SK-N-SH treated with all-trans-retinoic acid at 6 μM for 48 hours (cell line): ENCODE data around the gene MPZL2.

ENCODE experiments used
- ARNTL ChIP-seq: fragments of 450-650 bp; formaldehyde crosslinking; IDR thresholded peaks from 2 replicates; pipeline ENCODE4 v1.5.0; 2020; ENCODE audit warnings: low read depth, mild to moderate bottlenecking, moderate library complexity, borderline replicate concordance
- OSR1 ChIP-seq: fragments of 250-450 bp; sonication (Bioruptor Pico); IDR thresholded peaks from 2 replicates; pipeline ENCODE4 v1.8.0; 2022; ENCODE audit warnings: moderate library complexity, mild to moderate bottlenecking, inconsistent platforms
- SNAI2 ChIP-seq: fragments of 250-450 bp; sonication (Bioruptor Pico); IDR thresholded peaks from 2 replicates; pipeline ENCODE4 v1.5.0; 2020; ENCODE audit warnings: mild to moderate bottlenecking, moderate library complexity
- ZFP3 ChIP-seq: fragments of 250-450 bp; sonication (Bioruptor Pico); IDR thresholded peaks from 2 replicates; pipeline ENCODE4 v1.5.0; 2020; ENCODE audit warnings: mild to moderate bottlenecking, moderate library complexity
- ZFP30 ChIP-seq: fragments of 450-650 bp; formaldehyde crosslinking; IDR thresholded peaks from 2 replicates; pipeline ENCODE4 v1.5.0; 2022; ENCODE audit warnings: mild to moderate bottlenecking, moderate library complexity
- ZNF70 ChIP-seq: fragments of 450-650 bp; formaldehyde crosslinking; IDR thresholded peaks from 2 replicates; pipeline ENCODE4 v1.5.0; 2020; ENCODE audit warnings: mild to moderate bottlenecking, moderate library complexity
- ZNF8 ChIP-seq: fragments of 450-650 bp; formaldehyde crosslinking; IDR thresholded peaks from 2 replicates; pipeline ENCODE4 v1.5.0; 2020; ENCODE audit warnings: mild to moderate bottlenecking, moderate library complexity
- TF ChIP-seq, protein P1 (sequence below): fragments of 250-450 bp; sonication (Bioruptor Pico); IDR thresholded peaks from 2 replicates; pipeline ENCODE4 v1.5.0; 2020; ENCODE audit warnings: mild to moderate bottlenecking, moderate library complexity
- TF ChIP-seq, protein P2 (sequence below): fragments of 250-450 bp; sonication (Bioruptor Pico); IDR thresholded peaks from 2 replicates; pipeline ENCODE4 v1.8.0; 2020; ENCODE audit warnings: mild to moderate bottlenecking, moderate library complexity, borderline replicate concordance

DNA sequence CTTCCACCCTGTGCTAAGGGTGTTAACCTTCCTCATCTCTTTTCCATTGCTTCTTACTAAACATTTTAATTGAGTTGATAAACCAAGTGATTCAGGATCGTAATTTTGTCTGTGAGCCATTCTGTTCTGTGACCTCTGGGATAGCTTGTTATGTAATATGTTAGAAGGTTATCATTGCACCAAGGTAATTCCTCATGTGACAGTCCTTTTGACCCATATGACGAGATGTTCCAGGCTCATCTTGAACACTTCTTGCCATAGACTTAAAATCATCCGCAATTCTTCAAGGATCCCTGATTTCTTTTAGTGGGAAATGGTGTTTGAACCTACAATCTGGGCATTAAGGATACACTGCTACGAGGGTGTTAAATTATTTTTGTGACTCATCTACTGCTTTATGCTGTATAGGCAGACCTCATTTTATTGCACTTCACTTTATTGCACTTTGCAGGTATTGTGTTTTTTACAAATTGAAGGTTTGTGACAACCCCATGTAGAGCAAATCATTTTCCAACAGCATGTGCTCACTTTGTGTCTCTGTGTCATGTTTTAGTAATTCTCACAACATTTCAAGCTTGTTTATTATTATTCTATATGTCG lies 19.0 kb upstream of the MPZL2 start:
- TF ChIP-seq ZFP3 (CRISPR knock-in tag) (no peak), ZNF8 (CRISPR knock-in tag) (no peak), SNAI2 (CRISPR knock-in tag) (no peak), ZNF70 (CRISPR knock-in tag) (no peak), ZFP30 (CRISPR knock-in tag) (no peak), ARNTL (CRISPR knock-in tag) (no peak), OSR1 (CRISPR knock-in tag) (no peak)
- TF ChIP-seq, protein P1, sequence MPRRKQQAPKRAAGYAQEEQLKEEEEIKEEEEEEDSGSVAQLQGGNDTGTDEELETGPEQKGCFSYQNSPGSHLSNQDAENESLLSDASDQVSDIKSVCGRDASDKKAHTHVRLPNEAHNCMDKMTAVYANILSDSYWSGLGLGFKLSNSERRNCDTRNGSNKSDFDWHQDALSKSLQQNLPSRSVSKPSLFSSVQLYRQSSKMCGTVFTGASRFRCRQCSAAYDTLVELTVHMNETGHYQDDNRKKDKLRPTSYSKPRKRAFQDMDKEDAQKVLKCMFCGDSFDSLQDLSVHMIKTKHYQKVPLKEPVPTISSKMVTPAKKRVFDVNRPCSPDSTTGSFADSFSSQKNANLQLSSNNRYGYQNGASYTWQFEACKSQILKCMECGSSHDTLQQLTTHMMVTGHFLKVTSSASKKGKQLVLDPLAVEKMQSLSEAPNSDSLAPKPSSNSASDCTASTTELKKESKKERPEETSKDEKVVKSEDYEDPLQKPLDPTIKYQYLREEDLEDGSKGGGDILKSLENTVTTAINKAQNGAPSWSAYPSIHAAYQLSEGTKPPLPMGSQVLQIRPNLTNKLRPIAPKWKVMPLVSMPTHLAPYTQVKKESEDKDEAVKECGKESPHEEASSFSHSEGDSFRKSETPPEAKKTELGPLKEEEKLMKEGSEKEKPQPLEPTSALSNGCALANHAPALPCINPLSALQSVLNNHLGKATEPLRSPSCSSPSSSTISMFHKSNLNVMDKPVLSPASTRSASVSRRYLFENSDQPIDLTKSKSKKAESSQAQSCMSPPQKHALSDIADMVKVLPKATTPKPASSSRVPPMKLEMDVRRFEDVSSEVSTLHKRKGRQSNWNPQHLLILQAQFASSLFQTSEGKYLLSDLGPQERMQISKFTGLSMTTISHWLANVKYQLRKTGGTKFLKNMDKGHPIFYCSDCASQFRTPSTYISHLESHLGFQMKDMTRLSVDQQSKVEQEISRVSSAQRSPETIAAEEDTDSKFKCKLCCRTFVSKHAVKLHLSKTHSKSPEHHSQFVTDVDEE (CRISPR knock-in tag), result no peak
- TF ChIP-seq, protein P2, sequence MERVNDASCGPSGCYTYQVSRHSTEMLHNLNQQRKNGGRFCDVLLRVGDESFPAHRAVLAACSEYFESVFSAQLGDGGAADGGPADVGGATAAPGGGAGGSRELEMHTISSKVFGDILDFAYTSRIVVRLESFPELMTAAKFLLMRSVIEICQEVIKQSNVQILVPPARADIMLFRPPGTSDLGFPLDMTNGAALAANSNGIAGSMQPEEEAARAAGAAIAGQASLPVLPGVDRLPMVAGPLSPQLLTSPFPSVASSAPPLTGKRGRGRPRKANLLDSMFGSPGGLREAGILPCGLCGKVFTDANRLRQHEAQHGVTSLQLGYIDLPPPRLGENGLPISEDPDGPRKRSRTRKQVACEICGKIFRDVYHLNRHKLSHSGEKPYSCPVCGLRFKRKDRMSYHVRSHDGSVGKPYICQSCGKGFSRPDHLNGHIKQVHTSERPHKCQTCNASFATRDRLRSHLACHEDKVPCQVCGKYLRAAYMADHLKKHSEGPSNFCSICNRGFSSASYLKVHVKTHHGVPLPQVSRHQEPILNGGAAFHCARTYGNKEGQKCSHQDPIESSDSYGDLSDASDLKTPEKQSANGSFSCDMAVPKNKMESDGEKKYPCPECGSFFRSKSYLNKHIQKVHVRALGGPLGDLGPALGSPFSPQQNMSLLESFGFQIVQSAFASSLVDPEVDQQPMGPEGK (CRISPR knock-in tag), result no peak
